GM21619 (cell line): ENCODE data around the gene GALNS.

Source experiments
- ATAC-seq: cut with Tn5 transposase; IDR thresholded peaks from one replicate; pipeline ENCODE4 v1.9.1; 2021; ENCODE audit not compliant: unreplicated experiment

Gene GALNS

DNA sequence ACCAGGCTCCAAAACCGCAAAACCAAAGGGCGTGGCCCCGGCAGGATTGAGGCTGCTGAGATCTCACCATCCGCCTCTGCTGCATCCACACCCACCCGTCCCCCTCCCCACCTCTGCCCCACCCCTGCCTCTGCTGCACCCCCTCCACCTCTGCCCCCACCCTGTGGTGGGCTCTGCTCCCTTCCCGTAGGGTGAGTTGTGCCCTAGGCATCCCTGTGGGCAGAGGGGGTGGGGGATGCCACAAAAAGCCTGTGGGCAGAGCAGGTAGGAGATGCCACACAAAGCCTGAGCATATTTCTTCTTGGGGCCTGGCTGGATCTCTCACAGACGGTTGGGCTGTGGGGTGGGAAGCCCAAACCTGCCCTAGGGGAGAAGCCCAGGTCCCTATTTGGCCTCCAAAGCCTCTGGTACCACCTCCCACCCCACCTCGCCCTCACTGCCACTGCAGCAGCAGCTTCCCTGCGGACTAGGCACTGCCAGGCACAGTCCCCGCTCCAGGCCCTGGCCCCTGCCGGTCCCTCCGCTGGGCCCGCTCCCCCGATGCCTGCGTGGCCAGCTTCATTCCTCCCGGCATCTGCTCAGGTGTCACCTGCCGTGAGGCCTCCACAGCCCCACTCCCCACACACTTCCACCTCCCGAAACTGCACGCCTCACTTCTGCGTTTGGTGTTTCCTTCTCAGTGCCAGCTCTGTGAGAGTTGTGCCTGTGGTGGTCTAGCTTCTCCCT, 21.0 kb upstream of the GALNS start:
- ATAC-seq: no peak

DNA sequence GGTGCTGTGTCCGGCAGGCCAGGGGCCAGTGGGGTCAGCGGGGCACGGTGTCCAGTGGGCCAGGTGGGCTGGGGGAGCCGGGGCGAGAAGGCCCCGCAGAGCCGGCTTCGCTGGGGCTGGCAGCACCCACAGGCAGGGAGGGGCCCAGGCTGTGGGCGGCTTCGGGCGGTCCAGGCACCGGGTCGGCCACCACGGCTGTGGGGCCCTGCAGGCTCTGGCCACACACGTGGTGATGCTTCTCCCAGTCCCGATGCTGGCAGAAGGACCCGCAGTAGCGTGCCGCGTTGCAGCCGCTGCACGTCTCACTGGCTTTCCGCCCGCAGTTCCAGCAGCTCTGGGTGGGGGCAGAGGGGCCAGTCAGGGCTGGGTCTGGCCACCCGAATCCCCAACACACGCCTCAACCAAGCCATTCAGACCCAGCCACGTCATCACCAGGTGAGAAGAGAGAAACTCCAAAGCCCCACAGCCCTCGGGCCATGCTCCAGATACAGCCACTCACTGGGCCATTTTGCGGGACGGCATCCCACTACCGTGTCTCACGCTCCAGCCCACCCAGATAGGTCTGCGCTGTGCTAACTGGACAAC, 20.3 kb upstream of the GALNS start:
- ATAC-seq: no peak

DNA sequence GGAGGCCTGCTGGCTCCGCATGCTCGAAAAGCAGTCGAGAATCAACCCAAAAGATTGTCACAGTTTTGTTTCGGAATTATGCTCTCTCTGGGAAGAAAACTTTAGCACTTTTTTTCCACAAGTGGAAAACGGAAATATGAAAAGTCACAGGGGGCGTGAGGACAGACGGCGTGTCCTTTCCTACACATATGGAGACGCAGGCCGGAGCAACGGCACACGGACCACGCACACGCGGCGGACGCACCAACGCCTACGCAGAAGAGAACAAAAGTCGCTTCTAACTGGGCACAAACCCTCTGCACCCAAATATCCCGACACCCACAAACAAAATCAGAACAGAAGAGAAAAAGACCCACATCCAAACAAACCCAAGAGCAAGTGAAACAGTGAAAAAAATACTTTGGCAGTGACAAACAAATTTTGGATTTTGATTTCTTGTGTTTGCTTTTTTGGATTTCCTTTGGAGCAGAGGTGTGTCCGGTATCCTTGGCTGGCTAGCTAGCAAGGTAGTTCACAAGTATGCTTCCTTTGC, 19.0 kb upstream of the GALNS start:
- ATAC-seq: no peak

DNA sequence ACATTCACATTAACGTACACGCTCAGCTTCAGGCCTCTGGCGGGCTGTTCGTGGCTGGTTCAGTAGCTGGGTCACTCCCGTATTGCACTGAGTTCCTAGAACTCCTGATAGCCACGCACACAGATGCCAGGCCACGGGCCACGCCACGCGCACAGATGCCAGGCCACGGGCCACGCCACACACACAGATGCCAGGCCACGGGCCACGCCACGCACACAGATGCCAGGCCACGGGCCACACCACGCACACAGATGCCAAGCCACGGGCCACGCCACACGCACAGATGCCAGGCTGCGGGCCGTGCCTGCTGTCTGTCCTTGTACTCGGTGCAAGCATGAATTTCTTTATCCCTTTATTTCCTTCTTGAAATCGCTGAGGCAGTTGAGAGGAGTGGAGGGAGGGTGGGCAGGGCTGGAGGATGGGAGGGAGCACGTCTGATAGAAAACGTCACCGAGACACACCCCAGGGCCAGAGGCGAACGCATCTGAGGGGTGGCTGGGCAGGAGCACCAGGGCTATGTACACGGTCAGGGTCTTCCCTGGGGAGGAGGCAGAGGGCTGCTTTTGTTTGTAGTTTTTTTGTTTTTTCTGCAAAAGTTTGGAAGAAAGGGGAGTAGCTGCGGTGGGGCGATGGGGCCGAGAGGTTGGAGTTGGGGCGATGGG, 18.3 kb upstream of the GALNS start:
- ATAC-seq: no peak

DNA sequence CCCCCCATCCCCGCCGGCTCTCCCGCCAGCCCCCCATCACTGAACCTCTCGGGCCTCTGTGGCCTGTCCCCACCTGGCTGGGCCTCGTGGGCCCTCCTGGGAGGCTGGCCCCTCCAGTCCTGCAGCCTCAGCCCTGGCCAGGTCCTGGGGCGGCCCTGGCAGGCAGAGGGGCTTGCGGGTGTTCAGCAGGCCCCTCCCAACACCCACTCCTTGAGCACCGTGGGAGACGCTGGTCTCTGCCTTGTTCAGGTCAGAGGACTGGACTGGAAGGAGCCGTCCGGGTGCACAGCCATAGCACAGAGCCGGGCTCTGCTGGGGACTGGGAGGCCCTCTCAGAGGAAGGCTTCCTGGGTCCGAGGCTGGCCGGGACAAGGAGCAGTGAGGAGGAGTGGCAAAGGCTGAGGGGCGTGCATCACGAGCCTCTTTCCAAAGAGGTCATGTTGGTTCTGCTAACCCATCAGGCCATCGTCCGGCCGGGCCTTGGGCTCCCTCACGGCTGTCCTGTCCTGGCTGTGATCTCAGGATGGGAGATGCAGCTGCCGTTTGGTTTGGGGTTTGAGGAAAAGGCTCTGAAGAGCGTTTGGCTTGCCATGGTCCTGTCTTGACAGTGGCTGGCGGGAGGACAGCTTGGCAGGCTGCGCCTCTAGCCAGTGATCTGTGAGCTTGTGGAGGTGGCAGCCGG, 16.0 kb upstream of the GALNS start:
- no peak for ATAC-seq

DNA sequence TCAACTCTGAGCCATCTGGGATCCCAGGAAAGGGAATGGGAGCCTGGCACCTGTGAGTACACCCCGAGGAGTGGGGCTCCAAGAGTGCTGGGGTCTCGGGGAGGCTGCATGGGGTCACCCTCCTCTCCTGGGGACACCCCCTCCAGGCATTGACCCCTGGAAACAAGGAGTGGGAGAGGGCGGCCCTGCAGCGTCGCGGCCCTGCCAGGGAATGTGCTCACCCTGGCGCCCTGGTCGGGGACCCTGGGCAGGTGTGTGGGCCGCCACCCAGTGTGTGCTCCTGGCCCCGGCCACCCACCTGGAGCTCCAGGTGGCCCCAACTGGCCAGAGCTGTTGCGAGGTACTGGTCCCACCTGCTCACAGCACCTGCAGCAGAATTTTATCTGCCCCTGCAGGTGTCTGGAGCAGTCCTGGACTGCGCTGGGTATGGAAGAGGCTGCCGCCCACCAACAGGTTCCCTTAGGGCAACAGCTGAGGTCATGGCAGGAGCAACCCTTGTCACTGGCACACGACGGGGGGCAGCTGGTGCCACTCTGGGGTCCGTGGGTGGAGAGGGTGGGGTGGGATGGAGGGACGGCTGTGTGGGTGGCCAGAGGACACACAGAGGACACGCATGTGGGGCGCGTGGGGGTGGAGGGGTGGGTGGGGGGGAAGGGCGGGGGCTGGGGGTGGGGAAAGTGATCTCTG, 15.1 kb upstream of the GALNS start:
- ATAC-seq: no peak

DNA sequence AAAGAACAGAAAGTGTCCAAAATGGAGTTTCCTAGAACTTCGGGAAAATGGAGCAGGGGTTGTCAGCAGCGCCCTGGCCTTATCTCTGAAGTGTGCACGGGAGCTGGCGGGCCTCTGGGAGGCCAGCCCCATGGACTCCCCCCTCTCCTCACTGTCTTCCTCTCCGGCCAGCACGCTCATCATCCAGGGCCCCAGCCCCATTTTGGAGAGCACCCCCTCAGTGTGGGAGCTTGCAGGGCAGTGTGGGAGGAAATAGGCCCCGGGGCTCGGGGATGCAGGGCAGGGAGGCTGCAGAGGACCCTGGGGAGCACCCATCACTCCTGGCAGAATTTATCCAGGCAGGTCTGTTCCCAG, 14.6 kb upstream of the GALNS start:
- ATAC-seq: no peak

DNA sequence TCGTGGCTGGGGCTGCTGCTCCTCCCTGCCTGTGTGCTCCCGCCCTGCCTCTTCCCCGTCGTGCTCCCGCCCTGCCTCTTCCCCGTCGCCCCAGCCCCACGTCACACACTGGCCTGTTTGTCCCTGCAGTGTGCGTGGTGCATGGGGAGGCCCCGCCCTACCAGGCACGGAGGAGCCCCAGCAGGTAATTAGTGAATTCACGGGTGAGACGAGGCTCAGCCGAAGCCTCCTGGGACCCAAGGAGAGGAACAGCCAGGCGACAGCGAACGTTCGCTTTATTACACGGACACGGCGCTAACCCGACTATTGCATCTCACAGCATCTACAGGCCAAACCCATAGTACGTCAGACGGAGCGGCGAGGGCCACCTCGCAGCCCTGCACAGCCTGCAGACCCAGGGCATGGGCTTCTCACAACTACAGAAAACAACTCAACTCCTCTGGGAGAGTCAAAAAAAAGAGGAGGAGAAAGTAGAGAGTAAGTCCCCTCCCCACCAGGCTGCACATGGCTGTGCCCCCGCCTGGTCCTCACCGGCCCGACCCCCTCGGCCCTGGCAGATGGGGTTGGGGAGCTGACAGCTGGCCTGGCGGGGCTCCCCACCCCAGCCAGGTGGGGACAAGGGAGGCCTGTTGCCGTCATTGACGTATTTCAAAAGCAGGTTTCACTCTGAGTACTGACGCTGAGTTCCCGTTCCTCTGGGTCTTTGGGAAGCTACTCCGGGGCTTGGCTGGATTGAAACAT, 14.0 kb upstream of the GALNS start:
- no peak for ATAC-seq

DNA sequence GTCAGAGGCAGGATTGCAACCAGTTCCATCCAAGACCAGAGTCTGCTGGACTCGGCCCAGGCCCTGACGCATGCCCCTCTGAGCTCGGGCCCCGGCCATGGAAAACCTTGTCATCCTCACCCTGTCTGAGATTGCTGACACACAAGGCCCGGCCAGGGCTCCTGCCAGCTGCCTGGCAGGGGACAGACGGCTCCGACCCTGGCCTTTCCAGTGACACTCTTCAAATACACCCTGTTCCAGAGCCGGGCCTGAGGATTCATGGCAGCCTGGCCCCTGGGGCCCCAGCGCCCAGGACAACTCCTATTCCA, 12.9 kb upstream of the GALNS start:
- no peak for ATAC-seq

DNA sequence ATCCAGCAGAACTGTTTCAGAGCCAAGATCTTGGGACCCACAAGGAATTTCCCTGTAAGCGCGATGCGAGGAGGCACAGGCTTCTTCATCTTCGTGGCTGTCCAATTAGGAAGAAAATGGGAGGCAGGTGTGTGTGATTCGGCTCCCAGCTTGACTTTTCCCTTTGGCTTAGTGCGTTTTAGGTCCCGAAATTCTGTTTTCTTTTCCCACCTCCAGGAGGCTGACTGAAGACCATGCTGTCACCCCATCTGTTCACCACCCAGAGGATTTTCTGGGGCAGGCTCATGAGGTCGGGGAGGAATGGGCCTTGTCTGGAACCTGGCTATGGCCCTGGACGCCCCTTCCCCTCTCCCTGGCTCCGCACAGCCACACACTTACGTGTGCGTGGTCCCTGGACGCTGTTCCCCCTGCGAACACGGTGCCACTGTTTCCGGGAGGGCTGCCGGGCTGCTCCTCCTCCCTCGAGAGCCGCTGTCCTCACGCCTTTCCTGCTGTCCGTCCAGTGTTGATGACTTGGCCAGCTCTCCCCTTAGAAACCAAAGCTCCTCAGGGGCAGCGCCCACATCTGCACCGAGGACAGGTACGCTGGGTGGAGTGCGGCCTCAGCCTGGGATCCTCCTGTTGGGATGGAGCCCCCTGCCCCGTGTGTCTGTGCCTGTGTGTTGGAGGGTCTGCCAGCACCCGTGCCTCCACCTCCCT, 12.4 kb upstream of the GALNS start:
- no peak for ATAC-seq

DNA sequence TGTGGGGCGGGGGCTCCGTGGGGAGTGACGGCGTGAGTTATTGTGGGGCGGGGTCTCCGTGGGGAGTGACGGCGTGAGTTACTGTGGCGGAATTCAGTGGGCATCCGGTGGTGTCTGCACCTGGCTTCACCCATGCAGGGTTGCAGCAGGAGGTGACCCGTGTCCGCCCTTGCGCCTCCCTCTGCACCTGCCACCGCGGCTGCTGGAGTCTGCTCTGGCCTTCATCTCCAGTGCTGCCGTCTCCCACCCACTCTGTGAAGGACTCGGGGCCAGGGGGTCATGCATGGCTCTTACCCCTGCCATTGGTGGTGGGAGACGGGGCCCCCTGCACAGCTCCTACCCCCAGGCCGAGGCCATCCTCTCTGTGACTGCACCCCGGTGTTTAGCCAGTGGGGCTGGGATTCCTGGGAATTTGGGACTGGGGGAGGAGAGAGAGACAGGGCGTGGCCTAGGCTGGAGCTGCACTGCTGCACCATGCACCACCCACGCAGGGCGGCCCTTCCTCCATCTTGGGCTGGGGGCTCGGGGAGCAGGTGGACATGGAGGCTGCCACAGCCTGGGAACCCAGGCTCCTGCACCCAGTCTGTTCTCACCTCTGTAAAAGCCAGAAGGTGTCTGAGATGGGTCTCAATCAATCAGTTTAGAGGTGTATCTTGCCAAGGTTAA, 11.0 kb upstream of the GALNS start:
- no peak for ATAC-seq

DNA sequence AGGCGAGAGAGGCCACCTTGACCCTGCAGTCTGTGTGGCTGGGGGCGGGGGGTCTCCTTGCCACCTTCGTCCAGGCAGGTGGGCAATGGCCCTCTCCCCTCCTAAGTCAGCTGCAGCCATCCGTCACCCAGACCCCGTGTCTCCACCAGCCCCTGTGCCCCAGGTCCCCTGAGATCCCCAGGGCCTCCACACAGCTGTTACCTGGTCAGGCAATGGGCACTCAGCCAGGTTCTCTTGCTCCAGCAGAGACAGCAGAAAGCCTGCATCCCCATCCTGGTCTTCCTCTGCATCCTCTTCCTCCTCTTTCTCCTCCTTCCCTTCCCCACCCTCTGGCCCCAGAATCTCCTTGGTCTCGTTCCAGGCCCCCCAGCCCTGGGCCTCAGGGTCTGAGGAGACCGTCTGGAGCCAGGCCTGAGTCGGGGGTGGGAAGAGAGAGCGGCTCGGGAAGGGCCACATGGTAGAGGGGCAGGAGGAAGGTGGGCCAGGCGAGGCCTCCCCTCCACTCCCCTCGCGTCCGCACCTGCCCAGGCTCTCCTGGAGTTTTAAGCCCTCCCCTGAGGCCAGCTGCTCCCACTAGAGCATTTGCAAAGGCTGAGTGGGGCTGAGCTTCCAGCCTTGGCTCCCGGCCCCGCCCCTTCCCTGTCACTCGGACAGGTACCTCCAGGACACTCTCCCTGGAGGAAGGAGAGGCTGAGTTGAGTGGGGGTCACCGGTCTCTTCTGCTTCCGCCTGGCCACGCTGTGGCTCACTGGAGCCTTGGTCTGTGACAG, 9.6 kb upstream of the GALNS start, which contains the start of gene PABPN1L:
Gene PABPN1L, minus strand, starts transcription at position 510 of the 770 bp plus-strand sequence. Its CDS starts 54 bp downstream, at position 456.
- no peak for ATAC-seq

DNA sequence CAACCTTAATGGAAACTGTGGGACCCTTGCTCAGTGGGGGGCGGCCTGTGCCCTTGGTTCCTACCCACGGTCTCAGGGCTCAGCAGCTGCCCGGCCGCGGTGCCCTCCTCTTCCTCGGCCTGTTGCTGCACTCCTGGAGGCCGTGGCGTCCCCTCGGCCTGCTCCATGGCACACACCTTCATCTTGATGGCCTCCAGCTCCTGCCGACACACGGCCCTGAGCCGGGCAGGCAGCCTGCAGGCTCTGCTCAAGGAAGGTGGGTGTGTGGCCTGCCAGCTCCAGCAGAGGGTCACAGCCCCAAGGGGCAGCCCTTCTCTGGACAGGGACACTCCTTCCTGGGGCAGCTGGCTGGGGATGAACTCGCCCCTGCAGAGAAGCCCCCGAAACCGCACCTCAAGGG, 9.0 kb upstream of the GALNS start:
- ATAC-seq: no peak

DNA sequence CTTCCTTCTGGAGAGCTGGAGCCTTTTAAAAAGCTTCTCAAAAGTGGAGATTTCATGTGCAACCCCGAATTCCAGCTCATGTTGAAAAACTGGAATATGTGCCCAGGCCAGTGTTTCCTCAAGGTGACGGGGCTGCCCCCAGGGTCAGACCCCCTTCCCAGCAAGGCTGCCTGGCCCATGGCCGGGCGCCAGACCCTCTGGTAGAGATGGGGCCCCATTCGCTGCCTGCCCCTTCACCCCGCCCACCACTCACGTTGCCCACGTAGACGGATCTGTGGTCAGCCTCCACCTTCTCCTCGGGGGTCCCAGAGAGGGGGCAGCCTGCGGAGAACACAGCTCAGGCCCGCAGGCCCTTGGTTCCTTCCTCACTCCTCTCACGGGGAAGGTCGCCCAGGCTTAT, 8.6 kb upstream of the GALNS start:
- ATAC-seq: no peak

DNA sequence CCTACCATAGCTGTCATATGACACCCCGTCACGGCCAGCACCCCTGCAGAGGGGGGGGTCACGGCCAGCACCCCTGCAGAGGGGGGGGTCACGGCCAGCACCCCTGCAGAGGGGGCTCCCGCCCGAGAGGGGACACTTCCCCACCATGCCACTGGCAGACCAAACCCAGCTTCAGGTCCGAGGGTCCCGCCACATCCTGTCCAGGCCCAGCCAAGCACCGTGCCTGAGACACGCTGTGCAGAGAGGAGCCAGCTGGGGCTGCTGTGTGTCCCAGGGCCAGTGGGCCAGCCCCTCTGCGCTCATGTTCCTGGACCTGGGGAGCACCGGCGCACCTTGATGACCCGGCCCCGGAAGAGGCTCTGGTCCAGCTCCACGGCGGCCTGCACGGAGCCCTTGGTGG, 7.8 kb upstream of the GALNS start:
- no peak for ATAC-seq

DNA sequence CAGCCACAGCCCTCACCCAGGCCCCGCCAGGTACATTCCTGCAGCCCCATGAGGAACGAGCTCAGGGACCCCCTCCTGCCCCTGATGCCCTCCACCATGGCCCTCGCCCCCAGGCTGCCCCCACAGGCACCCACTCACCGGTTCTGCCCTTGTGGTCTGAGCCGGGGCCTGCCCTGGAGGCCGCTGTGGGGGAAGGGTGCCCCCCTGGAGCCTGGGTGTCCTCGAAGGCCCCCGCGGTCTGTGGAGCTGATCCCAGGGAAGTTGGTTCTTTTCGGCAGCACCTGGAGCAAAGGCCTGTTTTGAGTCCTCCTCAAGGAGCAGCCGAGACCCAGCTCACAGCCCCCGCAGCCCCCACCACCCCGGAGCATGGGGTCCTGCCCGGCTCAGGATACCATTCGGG, 7.4 kb upstream of the GALNS start:
- ATAC-seq: no peak

DNA sequence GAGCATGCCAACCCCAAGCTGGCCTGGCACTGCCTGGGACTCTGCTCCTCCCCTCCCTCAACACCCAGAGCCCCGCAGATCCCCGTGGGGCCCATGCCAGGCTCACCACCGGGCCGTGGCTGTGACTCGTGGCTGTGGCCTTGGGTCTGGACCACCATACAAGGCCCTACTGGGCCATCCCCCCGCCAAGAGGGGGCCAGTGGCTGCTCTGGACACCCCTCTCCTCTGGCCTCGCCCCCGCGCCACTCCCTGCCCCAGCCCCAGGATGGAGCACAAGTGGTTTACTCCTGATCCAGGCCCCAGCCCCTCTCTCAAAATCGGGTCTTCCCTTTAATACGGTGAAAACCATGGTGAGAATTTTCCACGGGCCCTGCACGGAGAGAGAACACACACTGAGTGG, 6.7 kb upstream of the GALNS start:
- no peak for ATAC-seq

DNA sequence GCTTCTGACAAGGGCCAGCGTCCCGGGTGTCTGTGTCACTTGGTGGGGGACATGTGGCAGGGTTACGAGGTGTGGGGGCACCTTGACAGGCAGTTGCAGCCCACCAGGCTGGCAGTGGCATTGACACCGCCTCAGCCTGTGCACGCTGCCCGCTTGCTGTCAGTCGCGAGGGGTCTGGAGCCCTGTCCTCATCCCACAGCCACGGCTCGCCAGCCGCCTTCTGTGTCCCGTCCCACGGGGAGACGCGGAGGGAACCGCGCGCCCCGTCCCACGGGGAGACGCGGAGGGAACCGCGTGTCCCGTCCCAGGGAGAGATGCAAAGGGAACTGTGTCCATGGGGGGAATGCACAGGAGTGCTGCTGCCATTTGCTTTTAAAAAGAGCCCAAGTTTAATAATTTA, 6.2 kb upstream of the GALNS start:
- ATAC-seq: no peak

DNA sequence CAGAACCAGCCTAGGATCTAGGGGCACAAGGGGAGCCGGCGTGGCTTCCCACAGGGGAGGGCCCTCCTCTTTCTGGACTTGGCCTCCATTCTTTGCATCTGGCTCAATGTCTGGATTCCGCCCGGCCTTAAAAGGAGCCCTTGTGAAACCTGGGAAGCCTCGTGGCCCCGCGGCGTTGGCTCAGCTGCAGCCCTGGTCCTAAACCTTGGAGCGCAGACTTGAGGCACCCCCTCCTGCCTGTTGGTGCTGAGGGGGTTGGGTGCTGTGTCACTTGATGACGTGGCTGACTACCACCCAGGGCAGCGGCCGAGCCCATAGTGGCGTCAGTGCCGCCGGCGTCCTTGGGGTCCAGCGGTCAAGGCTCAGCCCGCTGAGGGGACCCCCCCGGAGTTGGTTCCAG, 4.6 kb upstream of the GALNS start:
- no peak for ATAC-seq
